Spleen (tissue), 7 donors: ENCODE measurements around the gene CPNE2.

ENCODE experiments used
- POLR2A ChIP-seq, 3 donors: fragments of 450-650 bp; IDR thresholded peaks; one replicate each; pipeline ENCODE4 v1.5.1; 2017; ENCODE audit warnings: antibody characterized with exemption in 3 of 3, mild to moderate bottlenecking in 1 of 3
- POLR2AphosphoS5 ChIP-seq, 3 donors: sonication (generic); formaldehyde crosslinking; IDR thresholded peaks; one replicate each; pipeline ENCODE4 v1.5.1; 2017; ENCODE audit warnings: antibody characterized with exemption in 3 of 3
- TF ChIP-seq, protein P1 (sequence below), 11 experiments: fragments of 200-600 bp in 7 of 11; fragments of 450-650 bp in 4 of 11; sonication (generic) in 4 of 11; IDR thresholded peaks in 8 of 11; conservative IDR thresholded peaks in 3 of 11; 1 replicate in 7 of 11; 2 replicates in 4 of 11; pipeline versions ENCODE4 v1.4.0 to v1.8.0; 2016 to 2021; ENCODE audit warnings: antibody characterized with exemption in 11 of 11, inconsistent platforms in 4 of 11, mild to moderate bottlenecking in 1 of 11
- donor health status: DM: no; HTN: no; CAD: no; lungs with moderate emphysema.
- donor health status: DM: no; HTN: no; CAD: no.
- donor health status: DM: no; HTN: no; CAD: no.

GRCh38 chr16:57159447-57159846 is 67.1 kb downstream of the CPNE2 start:
- TF ChIP-seq, protein P1, sequence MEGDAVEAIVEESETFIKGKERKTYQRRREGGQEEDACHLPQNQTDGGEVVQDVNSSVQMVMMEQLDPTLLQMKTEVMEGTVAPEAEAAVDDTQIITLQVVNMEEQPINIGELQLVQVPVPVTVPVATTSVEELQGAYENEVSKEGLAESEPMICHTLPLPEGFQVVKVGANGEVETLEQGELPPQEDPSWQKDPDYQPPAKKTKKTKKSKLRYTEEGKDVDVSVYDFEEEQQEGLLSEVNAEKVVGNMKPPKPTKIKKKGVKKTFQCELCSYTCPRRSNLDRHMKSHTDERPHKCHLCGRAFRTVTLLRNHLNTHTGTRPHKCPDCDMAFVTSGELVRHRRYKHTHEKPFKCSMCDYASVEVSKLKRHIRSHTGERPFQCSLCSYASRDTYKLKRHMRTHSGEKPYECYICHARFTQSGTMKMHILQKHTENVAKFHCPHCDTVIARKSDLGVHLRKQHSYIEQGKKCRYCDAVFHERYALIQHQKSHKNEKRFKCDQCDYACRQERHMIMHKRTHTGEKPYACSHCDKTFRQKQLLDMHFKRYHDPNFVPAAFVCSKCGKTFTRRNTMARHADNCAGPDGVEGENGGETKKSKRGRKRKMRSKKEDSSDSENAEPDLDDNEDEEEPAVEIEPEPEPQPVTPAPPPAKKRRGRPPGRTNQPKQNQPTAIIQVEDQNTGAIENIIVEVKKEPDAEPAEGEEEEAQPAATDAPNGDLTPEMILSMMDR (IDR thresholded peaks at IDR 0.05 in 8 of 11, conservative IDR thresholded peaks at IDR 0.05 in 3 of 11): no peak
- no peak for TF ChIP-seq POLR2A (IDR thresholded peaks at IDR 0.05)
- TF ChIP-seq POLR2AphosphoS5 (IDR thresholded peaks at IDR 0.05): no peak
